Endothelial cell of umbilical vein (primary cell): Measurements from ENCODE around the gene BAAT. TPM values are rescaled to one million over a fixed set of nuclear protein-coding genes. Genes with fewer than 3 reads are reported as not detected.
A peak's percentile ranks its signal among the peaks of the same experiment; 100 is the strongest.

Experiments used
- BruUV-seq: library from RNA; stranded (reverse); fragments of 400-500 nt; replicated peaks from 2 replicates; lab custom pipeline; 2021; lab: Mats Ljungman, UMichigan
- CTCF ChIA-PET: fragments of 300-600, 350-600 bp; sonication (Branson Sonifier 250); formaldehyde crosslinking; loops from one replicate; lab custom pipeline; 2021; ENCODE audit warnings: antibody characterized with exemption, inconsistent platforms; lab: Charles Lee
- POLR2A ChIA-PET: fragments of 300-600, 350-600 bp; sonication (Branson Sonifier 250); formaldehyde crosslinking; loops from one replicate; lab custom pipeline; 2021; ENCODE audit warnings: antibody characterized with exemption, inconsistent platforms; lab: Charles Lee
- DNase-seq: peaks from one replicate; pipeline ENCODE4 v3.0.0-alpha.2; 2011; ENCODE audit warnings: low read depth, low spot score
- FAIRE-seq: peaks from 2 replicates; lab custom pipeline; 2011; peaks lifted over from hg19 to GRCh38; lab: Jason Lieb, UNC
- H2AFZ ChIP-seq: 2 replicates; pipeline ENCODE4 v1.6.0; 2012; ENCODE audit warnings: low read depth, low read length, control low read depth, inconsistent platforms
- H3K27ac ChIP-seq: 2 replicates; pipeline ENCODE4 v1.5.1; 2011; ENCODE audit warnings: low read depth, mild to moderate bottlenecking, control low read depth, low read length, moderate library complexity; ENCODE audit not compliant: insufficient read depth
- H3K27me3 ChIP-seq, 2 experiments: 2 replicates each; pipeline versions ENCODE4 v1.6.0 to v1.6.1; 2011; ENCODE audit warnings: low read length in 2 of 2, mixed read lengths in 1 of 2; ENCODE audit not compliant: control insufficient read depth in 2 of 2, insufficient read depth in 2 of 2
- H3K36me3 ChIP-seq, 2 experiments: 2 replicates in 1 of 2; 3 replicates in 1 of 2; pipeline ENCODE4 v1.5.1; 2011; ENCODE audit warnings: low read length in 2 of 2, mild to moderate bottlenecking in 1 of 2, moderate library complexity in 1 of 2; ENCODE audit not compliant: control insufficient read depth in 2 of 2, insufficient read depth in 2 of 2; ENCODE audit errors: extremely low read depth in 1 of 2
- H3K4me1 ChIP-seq: 3 replicates; pipeline ENCODE4 v1.5.1; 2011; ENCODE audit warnings: mild to moderate bottlenecking, low read length; ENCODE audit not compliant: control insufficient read depth, insufficient read depth; ENCODE audit errors: extremely low read depth
- H3K4me2 ChIP-seq: 2 replicates; pipeline ENCODE4 v1.6.1; 2011; ENCODE audit warnings: low read length, control low read depth, mixed read lengths; ENCODE audit not compliant: insufficient read depth
- H3K4me3 ChIP-seq, 3 experiments: fragments of 200-600 bp in 1 of 3; sonication (generic), shearing (Covaris generic) in 1 of 3; replicated peaks in 1 of 3; 2 replicates each; pipeline ENCODE4 v1.5.1; 2011 to 2016; ENCODE audit warnings: control low read depth in 3 of 3, low read length in 3 of 3, mild to moderate bottlenecking in 2 of 3, inconsistent platforms in 1 of 3, low read depth in 1 of 3, moderate library complexity in 1 of 3; ENCODE audit not compliant: insufficient read depth in 1 of 3
- H3K79me2 ChIP-seq: 2 replicates; pipeline ENCODE4 v1.6.0; 2012; ENCODE audit warnings: low read length, inconsistent platforms; ENCODE audit not compliant: control insufficient read depth, insufficient read depth
- H3K9ac ChIP-seq: replicated peaks from 2 replicates; pipeline ENCODE3; 2011; ENCODE audit warnings: low read length, control low read depth; ENCODE audit not compliant: insufficient read depth; ENCODE audit errors: extremely low read depth
- H3K9me1 ChIP-seq: replicated peaks from 3 replicates; pipeline ENCODE4 v1.6.0; 2011; ENCODE audit warnings: mild to moderate bottlenecking, low read length; ENCODE audit not compliant: control insufficient read depth, insufficient read depth; ENCODE audit errors: extremely low read depth
- H3K9me3 ChIP-seq: replicated peaks from 2 replicates; pipeline ENCODE4 v1.5.1; 2012; ENCODE audit warnings: low read length, inconsistent platforms; ENCODE audit not compliant: control insufficient read depth, insufficient read depth
- H4K20me1 ChIP-seq: replicated peaks from 2 replicates; pipeline ENCODE3; 2011; ENCODE audit warnings: mild to moderate bottlenecking, low read length; ENCODE audit not compliant: control insufficient read depth, insufficient read depth; ENCODE audit errors: extremely low read depth
- EZH2 ChIP-seq: IDR thresholded peaks from 2 replicates; pipeline ENCODE4 v1.6.1; 2012; ENCODE audit warnings: borderline replicate concordance, low read depth, mild to moderate bottlenecking, moderate library complexity, low read length, inconsistent platforms; ENCODE audit not compliant: severe bottlenecking
- GATA2 ChIP-seq: IDR thresholded peaks from 2 replicates; pipeline ENCODE4 v1.7.0; 2011; ENCODE audit warnings: low read depth, mild to moderate bottlenecking, moderate library complexity, mixed read lengths, low read length; ENCODE audit not compliant: insufficient read length, insufficient read depth
- JUN ChIP-seq: IDR thresholded peaks from 2 replicates; pipeline ENCODE4 v1.6.1; 2011; ENCODE audit warnings: borderline replicate concordance, low read depth; ENCODE audit not compliant: insufficient read length, insufficient read depth
- MYC ChIP-seq: IDR thresholded peaks from one replicate; pipeline ENCODE4 v1.6.1; 2011; ENCODE audit warnings: mild to moderate bottlenecking, low read depth, low read length
- dilution Hi-C: fragments of 300-500 bp; cut with MboI; formaldehyde crosslinking; loops from one replicate; pipeline ENCODE4 v1.15.0; 2019; ENCODE audit warnings: low sequenced_read_pairs; ENCODE audit not compliant: extremely low pct_ligation_motif_present
- intact Hi-C: fragments of 100-400 bp; cut with micrococcal nuclease; formaldehyde crosslinking; loops from one replicate; pipeline ENCODE4 v1.10.0; 2022
- polyA plus RNA-seq, 4 experiments: library from polyadenylated mRNA; depleted of rRNA in 3 of 4; stranded (reverse) in 3 of 4; unstranded in 1 of 4; fragments of >200 nt; gene quantifications; 2 replicates each; pipeline versions ENCODE4 v1.2.1 to v1.2.3, GENCODE V29; 2011 to 2012; ENCODE audit warnings: missing spikeins in 1 of 4
- total RNA-seq: library from RNA; stranded (reverse); gene quantifications from 2 replicates; pipeline ENCODE4 v1.2.3, GENCODE V29; 2021
- TF ChIP-seq, protein P1 (sequence below), 2 donors: IDR thresholded peaks; 1 replicate in 1 of 2; 2 replicates in 1 of 2; pipeline ENCODE4 v1.5.1; 2011; ENCODE audit warnings: low read length in 2 of 2, mild to moderate bottlenecking in 2 of 2, moderate library complexity in 2 of 2, control low read depth in 1 of 2, inconsistent platforms in 1 of 2, low read depth in 1 of 2; ENCODE audit not compliant: insufficient read depth in 1 of 2; ENCODE audit errors: extremely low read depth in 1 of 2
- TF ChIP-seq, protein P2 (sequence below): IDR thresholded peaks from 2 replicates; pipeline ENCODE4 v1.6.1; 2011; ENCODE audit not compliant: insufficient read depth, insufficient read length

Gene BAAT
- total and polyA plus RNA-seq, 2 donors (not counting 3 experiments of a cell fraction or from before 2014, with no cell fraction given): 0.01 TPM; not detected in 1

DNA sequence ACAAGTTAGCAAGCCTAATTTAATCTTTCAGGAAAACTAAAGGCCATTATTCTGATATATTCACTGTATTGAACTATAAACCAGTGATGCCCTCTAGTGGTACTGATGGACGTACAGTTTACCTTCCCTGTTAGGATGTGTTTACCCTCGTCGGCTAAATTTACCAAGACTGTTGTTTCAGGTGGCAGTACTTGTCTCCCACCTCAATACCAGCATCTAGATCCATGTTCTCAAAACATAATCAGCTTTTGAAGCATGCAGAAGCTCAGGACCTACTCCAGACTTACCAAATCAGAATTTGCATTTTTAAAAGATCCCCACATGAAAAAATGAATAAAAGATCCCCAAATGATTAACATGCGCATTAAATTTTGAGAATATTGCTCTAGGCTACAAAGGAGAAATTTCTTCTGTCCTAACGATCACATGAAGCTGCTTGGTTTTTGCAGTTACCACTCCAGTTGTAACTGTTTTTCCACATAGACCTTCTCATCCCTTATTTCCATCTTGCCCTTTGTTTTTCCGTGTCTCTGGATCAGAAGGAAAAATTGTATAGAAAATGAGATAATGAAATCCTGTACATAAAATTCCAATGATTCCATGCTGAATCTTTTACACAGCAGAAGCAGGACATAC lies 3.2 kb upstream of the BAAT start:
- peaks cover 7% of the 10 kb centered on the region for H4K20me1 ChIP-seq
- no peak overlapping the region for H3K27ac ChIP-seq
- H3K9ac ChIP-seq: no peak overlapping the region
- BruUV-seq: no TSS peak
- no peaks in the 10 kb centered on the region for H3K27me3 ChIP-seq
- no peak overlapping the region for H3K4me3 ChIP-seq
- H3K9me1 ChIP-seq: no peaks in the 10 kb centered on the region
- no peaks in the 10 kb centered on the region for H3K4me1 ChIP-seq
- ChIA-PET POLR2A (interaction anchor here (1.5 kb wide), 1 partner anchor 11 kb away, joined by 5 read pairs; the partner anchor contains the start of genes MRPL50 and ZNF189), CTCF (interaction anchor here (0.7 to 2.6 kb wide), 15 partner anchors 8 to 786 kb away, joined by 3 to 26 read pairs (median 4); partner anchors contain the start of genes MRPL50, RNF20 and ZNF189)
- intact Hi-C loops (loop anchor here (1.0 to 2.0 kb wide), 2 partner anchors 10 to 673 kb away; partner anchors contain the start of genes MRPL50 and ZNF189), dilution Hi-C loops (no loop called here)
- no peaks in the 10 kb centered on the region for H3K9me3 ChIP-seq
- no peak overlapping the region for H2AFZ ChIP-seq
- peaks cover 17% of the 10 kb centered on the region for H3K79me2 ChIP-seq
- FAIRE-seq (no peak), DNase-seq (peak; percentile 50)
- H3K4me2 ChIP-seq: no peak overlapping the region
- H3K36me3 ChIP-seq: peaks cover 0 to 3% of the 10 kb centered on the region in 2 experiments
- TF ChIP-seq, protein P1, sequence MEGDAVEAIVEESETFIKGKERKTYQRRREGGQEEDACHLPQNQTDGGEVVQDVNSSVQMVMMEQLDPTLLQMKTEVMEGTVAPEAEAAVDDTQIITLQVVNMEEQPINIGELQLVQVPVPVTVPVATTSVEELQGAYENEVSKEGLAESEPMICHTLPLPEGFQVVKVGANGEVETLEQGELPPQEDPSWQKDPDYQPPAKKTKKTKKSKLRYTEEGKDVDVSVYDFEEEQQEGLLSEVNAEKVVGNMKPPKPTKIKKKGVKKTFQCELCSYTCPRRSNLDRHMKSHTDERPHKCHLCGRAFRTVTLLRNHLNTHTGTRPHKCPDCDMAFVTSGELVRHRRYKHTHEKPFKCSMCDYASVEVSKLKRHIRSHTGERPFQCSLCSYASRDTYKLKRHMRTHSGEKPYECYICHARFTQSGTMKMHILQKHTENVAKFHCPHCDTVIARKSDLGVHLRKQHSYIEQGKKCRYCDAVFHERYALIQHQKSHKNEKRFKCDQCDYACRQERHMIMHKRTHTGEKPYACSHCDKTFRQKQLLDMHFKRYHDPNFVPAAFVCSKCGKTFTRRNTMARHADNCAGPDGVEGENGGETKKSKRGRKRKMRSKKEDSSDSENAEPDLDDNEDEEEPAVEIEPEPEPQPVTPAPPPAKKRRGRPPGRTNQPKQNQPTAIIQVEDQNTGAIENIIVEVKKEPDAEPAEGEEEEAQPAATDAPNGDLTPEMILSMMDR (IDR thresholded peaks at IDR 0.05; ENCODE audit: extremely low read depth in 1 of 2, insufficient read depth in 1 of 2, low read depth in 1 of 2, low read length in 2 of 2): peak; percentile 47 to 51
- TF ChIP-seq EZH2 (no peak), JUN (no peak)

DNA sequence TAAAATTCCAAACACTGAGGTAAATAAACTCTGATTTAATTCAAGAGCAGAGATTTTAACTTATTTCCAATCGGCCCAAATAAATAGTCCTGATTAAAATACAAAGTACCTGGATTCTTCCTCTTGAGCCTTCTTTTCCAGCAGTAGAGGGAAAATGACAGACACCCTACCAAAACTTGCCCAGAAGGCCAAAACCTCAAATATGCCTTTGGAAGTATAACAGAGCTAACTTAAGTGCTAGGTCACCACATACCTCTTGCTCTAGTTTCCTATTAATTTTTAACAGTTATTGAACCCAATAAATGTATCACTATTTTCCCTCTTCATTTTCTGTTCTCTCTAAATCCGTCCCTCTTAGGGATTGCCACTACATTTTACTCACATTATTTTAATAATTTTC lies 1.4 kb downstream of the BAAT start:
- Histone ChIP-seq H3K4me1 (no peaks in the 10 kb centered on the region), H3K27me3 (no peaks in the 10 kb centered on the region), H3K79me2 (no peaks in the 10 kb centered on the region), H4K20me1 (peaks cover 3% of the 10 kb centered on the region), H3K27ac (no peak overlapping the region), H3K9me1 (no peaks in the 10 kb centered on the region), H3K4me2 (no peak overlapping the region), H2AFZ (no peak overlapping the region), H3K36me3 (no peaks in the 10 kb centered on the region), H3K9me3 (no peaks in the 10 kb centered on the region), H3K4me3 (no peak overlapping the region), H3K9ac (no peak overlapping the region)
- DNase-seq (no peak), FAIRE-seq (no peak)
- TF ChIP-seq, protein P2, sequence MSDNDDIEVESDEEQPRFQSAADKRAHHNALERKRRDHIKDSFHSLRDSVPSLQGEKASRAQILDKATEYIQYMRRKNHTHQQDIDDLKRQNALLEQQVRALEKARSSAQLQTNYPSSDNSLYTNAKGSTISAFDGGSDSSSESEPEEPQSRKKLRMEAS: no peak
- TF ChIP-seq, protein P1 (IDR thresholded peaks at IDR 0.05; ENCODE audit: extremely low read depth in 1 of 2, insufficient read depth in 1 of 2, low read depth in 1 of 2, low read length in 2 of 2): no peak
- TF ChIP-seq MYC (no peak), EZH2 (no peak), GATA2 (no peak)
- POLR2A ChIA-PET: no interaction called here
- intact Hi-C loops (no loop called here), dilution Hi-C loops (no loop called here)
- CTCF ChIA-PET: interaction anchor here (0.9 to 1.9 kb wide), 3 partner anchors 10 to 262 kb away, joined by 3 to 7 read pairs (median 3); partner anchors contain the start of genes MRPL50 and ZNF189
- no TSS peak for BruUV-seq
